Measurements from ENCODE around the gene TNFRSF1B. TPM values are rescaled to one million over a fixed set of nuclear protein-coding genes. Genes with fewer than 3 reads are reported as not detected.

The TNFRSF1B gene
- total RNA-seq, 1 experiment from 2014 or later = 0.61 TPM

DNA sequence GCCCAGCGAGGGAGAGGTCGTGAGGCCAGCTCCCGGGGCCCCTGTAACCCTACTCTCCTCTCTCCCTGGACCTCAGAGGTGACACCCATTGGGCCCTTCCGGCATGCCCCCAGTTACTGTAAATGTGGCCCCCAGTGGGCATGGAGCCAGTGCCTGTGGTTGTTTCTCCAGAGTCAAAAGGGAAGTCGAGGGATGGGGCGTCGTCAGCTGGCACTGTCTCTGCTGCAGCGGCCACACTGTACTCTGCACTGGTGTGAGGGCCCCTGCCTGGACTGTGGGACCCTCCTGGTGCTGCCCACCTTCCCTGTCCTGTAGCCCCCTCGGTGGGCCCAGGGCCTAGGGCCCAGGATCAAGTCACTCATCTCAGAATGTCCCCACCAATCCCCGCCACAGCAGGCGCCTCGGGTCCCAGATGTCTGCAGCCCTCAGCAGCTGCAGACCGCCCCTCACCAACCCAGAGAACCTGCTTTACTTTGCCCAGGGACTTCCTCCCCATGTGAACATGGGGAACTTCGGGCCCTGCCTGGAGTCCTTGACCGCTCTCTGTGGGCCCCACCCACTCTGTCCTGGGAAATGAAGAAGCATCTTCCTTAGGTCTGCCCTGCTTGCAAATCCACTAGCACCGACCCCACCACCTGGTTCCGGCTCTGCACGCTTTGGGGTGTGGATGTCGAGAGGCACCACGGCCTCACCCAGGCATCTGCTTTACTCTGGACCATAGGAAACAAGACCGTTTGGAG is 23.7 kb upstream of the TNFRSF1B start:
- POLR2A ChIA-PET = no interaction called here
- no peaks in the 10 kb centered on the region for H3K27me3 ChIP-seq (ENCODE audit: insufficient read depth, low read length)
- no peaks in the 10 kb centered on the region for H4K20me1 ChIP-seq (ENCODE audit: insufficient read depth)
- no peak overlapping the region for H3K4me2 ChIP-seq (ENCODE audit: low read length)
- no TSS peak for BruUV-seq (replicated peaks)
- H2AFZ ChIP-seq (ENCODE audit: low read depth, low read length, poor library complexity, severe bottlenecking) = no peak overlapping the region
- no peaks in the 10 kb centered on the region for H3K79me2 ChIP-seq (ENCODE audit: insufficient read depth, low read length)
- H3K27ac ChIP-seq (ENCODE audit: low read depth, low read length) = no peak overlapping the region
- DNase-seq (ENCODE audit: low read depth, low spot score) (no peak), ATAC-seq (no peak)
- no peaks in the 10 kb centered on the region for H3K36me3 ChIP-seq (ENCODE audit: control insufficient read depth in 1 of 2, insufficient read depth in 2 of 2, low read length in 2 of 2)
- intact Hi-C loops (cut with micrococcal nuclease) = no loop called here
- no peak overlapping the region for H3K4me3 ChIP-seq (replicated peaks in 1 of 2; ENCODE audit: low read depth in 1 of 2, low read length in 2 of 2)
- H3K9me3 ChIP-seq (ENCODE audit: control insufficient read depth in 1 of 2, insufficient read depth in 1 of 2, low read depth in 1 of 2, low read length in 2 of 2) = no peaks in the 10 kb centered on the region
- RAD21 ChIA-PET (ENCODE audit: low non-redundant PET in 1 of 2, low total read pairs in 2 of 2, uncharacterized antibody in 2 of 2, unreplicated experiment in 2 of 2) = no interaction called here
- H3K4me1 ChIP-seq (ENCODE audit: control insufficient read depth in 1 of 2, insufficient read depth in 2 of 2, low read length in 2 of 2) = peaks cover 3 to 19% of the 10 kb centered on the region in 2 experiments; a peak in 3 of 4 replicates
- no peak for TF ChIP-seq JUND (IDR thresholded peaks at IDR 0.05)
- TF ChIP-seq ELF1 (IDR thresholded peaks at IDR 0.05; ENCODE audit: borderline replicate concordance, low read depth) = no peak
- TF ChIP-seq CEBPB (IDR thresholded peaks at IDR 0.05; ENCODE audit: low read depth) = no peak
- TF ChIP-seq FOSL1 (IDR thresholded peaks at IDR 0.05; ENCODE audit: low read depth) = no peak
- TF ChIP-seq, protein P1, sequence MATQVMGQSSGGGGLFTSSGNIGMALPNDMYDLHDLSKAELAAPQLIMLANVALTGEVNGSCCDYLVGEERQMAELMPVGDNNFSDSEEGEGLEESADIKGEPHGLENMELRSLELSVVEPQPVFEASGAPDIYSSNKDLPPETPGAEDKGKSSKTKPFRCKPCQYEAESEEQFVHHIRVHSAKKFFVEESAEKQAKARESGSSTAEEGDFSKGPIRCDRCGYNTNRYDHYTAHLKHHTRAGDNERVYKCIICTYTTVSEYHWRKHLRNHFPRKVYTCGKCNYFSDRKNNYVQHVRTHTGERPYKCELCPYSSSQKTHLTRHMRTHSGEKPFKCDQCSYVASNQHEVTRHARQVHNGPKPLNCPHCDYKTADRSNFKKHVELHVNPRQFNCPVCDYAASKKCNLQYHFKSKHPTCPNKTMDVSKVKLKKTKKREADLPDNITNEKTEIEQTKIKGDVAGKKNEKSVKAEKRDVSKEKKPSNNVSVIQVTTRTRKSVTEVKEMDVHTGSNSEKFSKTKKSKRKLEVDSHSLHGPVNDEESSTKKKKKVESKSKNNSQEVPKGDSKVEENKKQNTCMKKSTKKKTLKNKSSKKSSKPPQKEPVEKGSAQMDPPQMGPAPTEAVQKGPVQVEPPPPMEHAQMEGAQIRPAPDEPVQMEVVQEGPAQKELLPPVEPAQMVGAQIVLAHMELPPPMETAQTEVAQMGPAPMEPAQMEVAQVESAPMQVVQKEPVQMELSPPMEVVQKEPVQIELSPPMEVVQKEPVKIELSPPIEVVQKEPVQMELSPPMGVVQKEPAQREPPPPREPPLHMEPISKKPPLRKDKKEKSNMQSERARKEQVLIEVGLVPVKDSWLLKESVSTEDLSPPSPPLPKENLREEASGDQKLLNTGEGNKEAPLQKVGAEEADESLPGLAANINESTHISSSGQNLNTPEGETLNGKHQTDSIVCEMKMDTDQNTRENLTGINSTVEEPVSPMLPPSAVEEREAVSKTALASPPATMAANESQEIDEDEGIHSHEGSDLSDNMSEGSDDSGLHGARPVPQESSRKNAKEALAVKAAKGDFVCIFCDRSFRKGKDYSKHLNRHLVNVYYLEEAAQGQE (IDR thresholded peaks at IDR 0.05; ENCODE audit: low read depth) = no peak
- TF ChIP-seq TCF7L2 (IDR thresholded peaks at IDR 0.05; ENCODE audit: borderline replicate concordance, extremely low read depth, insufficient read depth, insufficient read length) = no peak
- TF ChIP-seq EZH2 (IDR thresholded peaks at IDR 0.05) = no peak
- TF ChIP-seq ZNF274 (IDR thresholded peaks at IDR 0.05; ENCODE audit: low read depth, low read length) = no peak
- no peak for TF ChIP-seq POLR2AphosphoS5 (IDR thresholded peaks at IDR 0.05; ENCODE audit: low read depth, low read length)
- no peak for TF ChIP-seq RAD21 (IDR thresholded peaks at IDR 0.05; ENCODE audit: low read depth)
- no peak for TF ChIP-seq YY1 (IDR thresholded peaks at IDR 0.05; ENCODE audit: extremely low read depth, insufficient replicate concordance, low read depth, low read length)
- TF ChIP-seq EGR1 (IDR thresholded peaks at IDR 0.05; ENCODE audit: low read depth) = no peak
- TF ChIP-seq, protein P2, sequence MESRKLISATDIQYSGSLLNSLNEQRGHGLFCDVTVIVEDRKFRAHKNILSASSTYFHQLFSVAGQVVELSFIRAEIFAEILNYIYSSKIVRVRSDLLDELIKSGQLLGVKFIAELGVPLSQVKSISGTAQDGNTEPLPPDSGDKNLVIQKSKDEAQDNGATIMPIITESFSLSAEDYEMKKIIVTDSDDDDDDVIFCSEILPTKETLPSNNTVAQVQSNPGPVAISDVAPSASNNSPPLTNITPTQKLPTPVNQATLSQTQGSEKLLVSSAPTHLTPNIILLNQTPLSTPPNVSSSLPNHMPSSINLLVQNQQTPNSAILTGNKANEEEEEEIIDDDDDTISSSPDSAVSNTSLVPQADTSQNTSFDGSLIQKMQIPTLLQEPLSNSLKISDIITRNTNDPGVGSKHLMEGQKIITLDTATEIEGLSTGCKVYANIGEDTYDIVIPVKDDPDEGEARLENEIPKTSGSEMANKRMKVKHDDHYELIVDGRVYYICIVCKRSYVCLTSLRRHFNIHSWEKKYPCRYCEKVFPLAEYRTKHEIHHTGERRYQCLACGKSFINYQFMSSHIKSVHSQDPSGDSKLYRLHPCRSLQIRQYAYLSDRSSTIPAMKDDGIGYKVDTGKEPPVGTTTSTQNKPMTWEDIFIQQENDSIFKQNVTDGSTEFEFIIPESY (IDR thresholded peaks at IDR 0.05; ENCODE audit: extremely low read depth, insufficient replicate concordance, low read length) = no peak
- TF ChIP-seq ZFX (IDR thresholded peaks at IDR 0.05) = no peak
- TF ChIP-seq CBX3 (IDR thresholded peaks at IDR 0.05; ENCODE audit: low read depth) = no peak
- no peak for TF ChIP-seq MAX (IDR thresholded peaks at IDR 0.05)
- no peak for TF ChIP-seq ATF3 (IDR thresholded peaks at IDR 0.05)
- no peak for TF ChIP-seq CTCF (IDR thresholded peaks at IDR 0.05 in 2 of 3, conservative IDR thresholded peaks at IDR 0.05 in 1 of 3; ENCODE audit: borderline replicate concordance in 1 of 3, insufficient read depth in 1 of 3, low read depth in 2 of 3, low read length in 2 of 3)
- no peaks in the 10 kb centered on the region for H3K9me2 ChIP-seq (ENCODE audit: insufficient read depth)
- CTCF ChIA-PET = no interaction called here
- H3K9ac ChIP-seq (ENCODE audit: low read length) = no peak overlapping the region
